Tibial artery (tissue), 4 donors: ENCODE results near the gene ZKSCAN1.

Experiments used
- DNase-seq, 2 donors: peaks; one replicate each; pipeline ENCODE4 v3.0.0-alpha.2; 2019
- H3K27ac ChIP-seq, 2 donors: fragments of 200-600 bp; sonication (generic) in 1 of 2; 1 replicate in 1 of 2; 2 replicates in 1 of 2; pipeline ENCODE4 v1.5.1; 2018 to 2019; ENCODE audit warnings: mild to moderate bottlenecking in 1 of 2
- H3K27me3 ChIP-seq, 2 donors: fragments of 200-600 bp; sonication (generic) in 1 of 2; one replicate each; pipeline versions ENCODE4 v1.5.1 to v1.6.0; 2016 to 2019
- H3K36me3 ChIP-seq, 3 donors: fragments of 200-600 bp; sonication (generic) in 2 of 3; one replicate each; pipeline ENCODE4 v1.5.1; 2016 to 2019; ENCODE audit warnings: mild to moderate bottlenecking in 2 of 3
- H3K4me1 ChIP-seq, 4 donors: fragments of 200-600 bp; sonication (generic) in 2 of 4; 1 replicate in 3 of 4; 2 replicates in 1 of 4; pipeline ENCODE4 v1.5.1; 2016 to 2019
- H3K4me3 ChIP-seq, 2 donors: fragments of 200-600 bp; sonication (generic) in 1 of 2; 1 replicate in 1 of 2; 2 replicates in 1 of 2; pipeline ENCODE4 v1.5.1; 2018 to 2019; ENCODE audit warnings: mild to moderate bottlenecking in 2 of 2
- H3K9me3 ChIP-seq, 3 donors: fragments of 200-600 bp; sonication (generic) in 1 of 3; one replicate each; pipeline ENCODE4 v1.5.1; 2016 to 2019
- CTCF ChIP-seq, 2 experiments: fragments of 200-600 bp in 1 of 2; fragments of 450-650 bp in 1 of 2; IDR thresholded peaks; one replicate each; pipeline ENCODE4 v1.5.1; 2017 to 2019; ENCODE audit warnings: antibody characterized with exemption in 2 of 2, mild to moderate bottlenecking in 1 of 2, moderate library complexity in 1 of 2
- intact Hi-C: fragments of 100-400 bp; cut with DNase I; formaldehyde crosslinking; loops from one replicate; pipeline ENCODE4 v1.15.0; 2023; ENCODE audit warnings: low total_unique reads

The ZKSCAN1 gene

GRCh38 chr7:100081535-100082102 lies 66.2 kb downstream of the ZKSCAN1 start, which contains the start of gene ZNF3:
TSS of gene ZNF3 (minus strand) at chr7:100081723. CDS start at chr7:100077357, 4,366 bp downstream.
- intact Hi-C loops = loop anchor here (5.0 to 10.0 kb wide), 2 partner anchors 34 to 67 kb away; partner anchors contain the start of genes ZKSCAN1 and ZSCAN21
- Histone ChIP-seq H3K36me3 (peaks cover 7 to 28% (median 16%) of the 10 kb centered on the region in 3 donors), H3K4me3 (peak within 1 kb of the TSS; percentile 95 to 98), H3K27ac (peak within 1 kb of the TSS; percentile 82 to 88), H3K9me3 (no peaks in the 10 kb centered on the region), H3K4me1 (peaks cover 5 to 40% (median 25%) of the 10 kb centered on the region in 4 donors), H3K27me3 (no peaks in the 10 kb centered on the region)
- TF ChIP-seq CTCF (IDR thresholded peaks at IDR 0.05) = peak; percentile 91 to 93
- DNase-seq = peak; percentile 98 to 99

- no peak overlapping the region for H3K27ac ChIP-seq
- TF ChIP-seq CTCF (IDR thresholded peaks at IDR 0.05) = no peak
- peaks cover 0 to 15% (median 10%) of the 10 kb centered on the region in 3 donors for H3K36me3 ChIP-seq
- H3K27me3 ChIP-seq = no peaks in the 10 kb centered on the region
- H3K4me1 ChIP-seq = peaks cover 5 to 41% (median 25%) of the 10 kb centered on the region in 4 donors
- intact Hi-C loops = loop anchor here (5.0 to 10.0 kb wide), 2 partner anchors 36 to 68 kb away; partner anchors contain the start of genes ZKSCAN1 and ZSCAN21
- H3K9me3 ChIP-seq = no peaks in the 10 kb centered on the region
- no peak for DNase-seq
- H3K4me3 ChIP-seq = no peak overlapping the region
Measured at GRCh38 chr7:100082978-100083377, 67.6 kb downstream of the ZKSCAN1 start.

GRCh38 chr7:100085515-100085914 lies 70.1 kb downstream of the ZKSCAN1 start:
- Histone ChIP-seq H3K27me3 (no peaks in the 10 kb centered on the region), H3K4me3 (no peak overlapping the region), H3K36me3 (peaks cover 3 to 6% (median 3%) of the 10 kb centered on the region in 3 donors), H3K4me1 (peaks cover 3 to 32% (median 23%) of the 10 kb centered on the region in 4 donors), H3K27ac (no peak overlapping the region), H3K9me3 (no peaks in the 10 kb centered on the region)
- no peak for DNase-seq
- intact Hi-C loops = loop anchor here (10.0 kb wide), 1 partner anchor 71 kb away; the partner anchor contains the start of gene ZKSCAN1
- TF ChIP-seq CTCF (IDR thresholded peaks at IDR 0.05) = no peak

- no peaks in the 10 kb centered on the region for H3K9me3 ChIP-seq
- TF ChIP-seq CTCF (IDR thresholded peaks at IDR 0.05) = no peak
- no peak overlapping the region for H3K4me3 ChIP-seq
Measured at GRCh38 chr7:100087055-100087750, 71.8 kb downstream of the ZKSCAN1 start.

GRCh38 chr7:100088095-100088620 lies 72.8 kb downstream of the ZKSCAN1 start:
- Histone ChIP-seq H3K4me1 (peaks cover 0 to 17% (median 12%) of the 10 kb centered on the region in 4 donors), H3K9me3 (no peaks in the 10 kb centered on the region), H3K27ac (peak overlapping the region; percentile 84 to 90), H3K4me3 (peak overlapping the region; percentile 80 to 84), H3K27me3 (no peaks in the 10 kb centered on the region), H3K36me3 (peaks cover 27 to 32% (median 29%) of the 10 kb centered on the region in 3 donors)
- no peak for DNase-seq
- intact Hi-C loops = loop anchor here (10.0 kb wide), 1 partner anchor 73 kb away; the partner anchor contains the start of gene ZKSCAN1
- TF ChIP-seq CTCF (IDR thresholded peaks at IDR 0.05) = no peak

More at GRCh38 chr7:100087055-100087750, 71.8 kb downstream of the ZKSCAN1 start:
- H3K36me3 ChIP-seq = peaks cover 17 to 23% (median 20%) of the 10 kb centered on the region in 3 donors
- no peaks in the 10 kb centered on the region for H3K27me3 ChIP-seq
- H3K27ac ChIP-seq = peak overlapping the region in 1 of 2 donors; percentile 90
- intact Hi-C loops = loop anchor here (10.0 kb wide), 1 partner anchor 72 kb away; the partner anchor contains the start of gene ZKSCAN1
- peaks cover 0 to 24% (median 15%) of the 10 kb centered on the region in 4 donors for H3K4me1 ChIP-seq
- no peak for DNase-seq
